ENCODE measurements around the gene DYNLT5. TPM values are rescaled to one million over a fixed set of nuclear protein-coding genes. Genes with fewer than 3 reads are reported as not detected.
"Not testable (repeated sequence)": the region's sequence is repeated elsewhere in the genome, so short reads cannot be mapped to it uniquely, and the experiment has no call there.

DYNLT5 gene, protein sequence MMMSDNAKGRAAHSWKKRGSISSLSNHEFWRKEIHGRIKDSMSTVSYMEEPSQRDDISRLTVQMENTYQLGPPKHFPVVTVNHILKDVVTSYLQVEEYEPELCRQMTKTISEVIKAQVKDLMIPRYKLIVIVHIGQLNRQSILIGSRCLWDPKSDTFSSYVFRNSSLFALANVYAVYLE
- total RNA-seq (2014; rRNA removed; shearing (Covaris generic)) = 0.18 and 0.42 TPM in 2 replicates

DNA sequence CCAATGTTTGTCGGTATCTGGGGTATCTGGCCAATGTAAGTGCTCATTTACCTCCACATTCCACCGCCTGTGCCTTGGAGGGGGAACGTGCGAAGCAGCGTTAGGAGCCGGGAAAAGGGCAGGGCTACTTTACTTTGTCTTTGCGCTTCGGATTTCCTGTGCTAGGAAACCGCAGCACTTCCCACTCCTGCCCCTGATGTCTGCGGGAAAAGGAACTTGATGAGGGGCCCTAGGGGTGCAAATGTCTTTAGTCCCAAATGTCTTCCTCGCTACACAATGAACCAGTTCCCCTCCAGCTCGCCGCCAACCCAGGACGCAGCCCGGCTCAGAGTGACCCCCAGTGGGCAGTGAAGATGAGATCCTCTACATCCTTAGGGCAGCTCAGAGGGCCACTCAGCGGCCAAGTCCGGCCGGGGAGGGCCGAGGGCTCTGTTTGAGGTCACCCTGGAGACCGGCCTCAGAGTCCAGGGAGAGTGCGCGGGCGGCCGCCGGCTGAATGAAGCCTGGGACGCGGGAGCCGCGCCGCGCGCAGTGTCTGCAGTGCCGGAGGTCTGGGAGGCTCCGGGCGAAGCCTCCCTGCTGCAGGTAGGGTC, at the start of gene DYNLT5:
TSS of gene DYNLT5 (plus strand) at position 460 of the 593 bp plus-strand sequence. CDS start 2,200 bp downstream, outside the sequence.
- peak within 1 kb of the TSS; percentile 56 for H3K4me3 ChIP-seq (ENCODE audit: insufficient read depth, low read depth, low read length)
- no peaks in the 10 kb centered on the region for H3K36me3 ChIP-seq (replicated peaks; ENCODE audit: control insufficient read depth, insufficient read depth, low read length)
- peaks cover 21% of the 10 kb centered on the region for H3K27me3 ChIP-seq (ENCODE audit: control insufficient read depth, insufficient read depth, low read length)
- DNase-seq = peak; percentile 67

DNA sequence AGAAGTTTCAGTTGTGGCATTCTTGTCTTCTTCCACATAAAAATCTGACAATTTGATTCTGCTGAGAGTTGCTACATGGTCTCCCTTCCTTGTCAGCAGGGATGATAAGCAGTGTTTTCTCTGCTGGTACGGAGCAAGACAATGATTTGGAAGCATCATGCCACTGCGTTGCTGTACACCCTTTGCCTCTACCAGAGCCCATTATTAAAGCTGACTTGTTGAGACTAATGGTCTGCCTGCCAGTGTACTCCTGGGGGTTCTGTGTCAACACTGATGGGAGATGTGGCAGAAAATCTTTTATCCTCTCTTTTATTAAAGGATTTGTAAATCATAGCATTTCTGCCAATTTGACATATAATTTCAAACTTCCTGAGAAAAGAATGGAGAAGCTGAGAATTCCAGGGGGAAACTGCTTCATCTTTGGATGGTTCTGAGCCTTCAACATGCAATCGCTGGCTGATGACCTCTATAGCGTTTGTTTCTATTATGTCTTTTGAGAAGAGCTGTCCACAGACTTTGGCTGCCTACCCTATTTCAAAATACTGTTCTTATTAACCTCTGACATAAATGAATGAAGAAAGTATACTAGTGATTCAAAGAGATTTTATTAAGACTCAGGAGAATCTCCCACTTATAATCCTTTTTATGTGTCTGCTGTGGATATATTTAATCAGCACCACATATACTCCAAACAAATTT, 47.9 kb upstream of the DYNLT5 start:
- no peak overlapping the region for H3K4me3 ChIP-seq (ENCODE audit: insufficient read depth, low read depth, low read length)
- no peak for DNase-seq
- H3K27me3 ChIP-seq (ENCODE audit: control insufficient read depth, insufficient read depth, low read length) = no peaks in the 10 kb centered on the region
- no peaks in the 10 kb centered on the region for H3K36me3 ChIP-seq (replicated peaks; ENCODE audit: control insufficient read depth, insufficient read depth, low read length)

DNA sequence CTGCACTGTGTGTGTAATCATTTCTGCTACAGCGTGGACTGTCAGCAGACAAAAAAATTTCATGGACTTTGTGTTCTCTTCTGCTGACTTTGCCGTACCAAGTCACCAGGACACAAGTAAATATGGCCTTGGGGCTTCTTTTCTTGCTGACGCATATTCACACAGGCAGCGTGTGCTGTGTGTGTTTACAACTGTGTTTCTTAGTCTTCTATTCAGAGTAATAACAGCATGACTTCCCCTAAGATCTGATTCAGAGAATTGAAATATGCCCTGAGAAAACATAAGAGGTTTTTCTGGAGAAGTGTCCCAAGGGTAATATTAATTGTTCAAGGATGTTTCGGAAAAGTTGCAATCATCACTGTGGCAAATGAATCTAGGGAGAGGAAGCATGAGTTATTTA, 47.1 kb upstream of the DYNLT5 start:
- no peak for DNase-seq
- H3K4me3 ChIP-seq (ENCODE audit: insufficient read depth, low read depth, low read length) = no peak overlapping the region
- H3K27me3 ChIP-seq (ENCODE audit: control insufficient read depth, insufficient read depth, low read length) = no peaks in the 10 kb centered on the region
- H3K36me3 ChIP-seq (replicated peaks; ENCODE audit: control insufficient read depth, insufficient read depth, low read length) = no peaks in the 10 kb centered on the region

DNA sequence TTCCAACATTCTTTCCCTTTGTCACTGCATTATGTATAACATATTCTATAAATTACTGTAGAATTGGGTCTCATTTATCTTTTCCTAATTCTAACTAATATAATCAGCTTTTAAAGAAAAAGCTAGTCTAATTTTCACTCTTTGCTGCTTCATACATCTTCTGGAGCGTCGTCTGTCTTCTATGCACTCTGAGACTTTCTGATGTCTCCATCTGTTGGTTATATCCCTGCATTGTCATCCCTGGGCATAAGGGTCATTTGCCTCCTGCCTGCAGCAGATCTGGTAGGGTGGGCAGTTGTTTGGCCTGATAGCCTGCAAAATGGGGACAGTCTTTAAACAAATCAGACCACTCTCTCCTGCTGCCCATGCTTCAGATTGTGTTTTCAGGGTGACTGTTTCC, 40.8 kb upstream of the DYNLT5 start:
- Histone ChIP-seq H3K36me3 (replicated peaks; ENCODE audit: control insufficient read depth, insufficient read depth, low read length) (no peaks in the 10 kb centered on the region), H3K27me3 (ENCODE audit: control insufficient read depth, insufficient read depth, low read length) (no peaks in the 10 kb centered on the region), H3K4me3 (ENCODE audit: insufficient read depth, low read depth, low read length) (no peak overlapping the region)
- DNase-seq = no peak

DNA sequence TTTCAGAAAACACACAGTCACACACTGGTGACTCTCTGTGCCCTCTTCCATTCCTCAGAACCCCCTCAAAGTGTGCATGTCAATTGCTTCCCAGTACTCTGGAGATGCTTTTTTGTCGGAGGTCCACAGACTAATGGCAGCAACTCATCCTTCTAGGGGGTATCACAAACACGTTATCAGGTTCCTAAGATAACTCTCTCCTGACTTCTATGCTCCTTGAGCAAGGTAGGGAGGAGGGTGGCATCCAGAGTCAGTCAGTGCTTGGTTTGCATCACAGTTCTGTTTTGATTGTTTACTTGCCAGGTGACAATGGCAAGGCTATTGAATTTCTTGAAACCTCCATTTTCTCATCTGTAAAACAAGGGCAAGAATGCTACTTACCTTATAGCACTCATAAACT, 39.4 kb upstream of the DYNLT5 start:
- H3K27me3 ChIP-seq (ENCODE audit: control insufficient read depth, insufficient read depth, low read length) = no peaks in the 10 kb centered on the region

DNA sequence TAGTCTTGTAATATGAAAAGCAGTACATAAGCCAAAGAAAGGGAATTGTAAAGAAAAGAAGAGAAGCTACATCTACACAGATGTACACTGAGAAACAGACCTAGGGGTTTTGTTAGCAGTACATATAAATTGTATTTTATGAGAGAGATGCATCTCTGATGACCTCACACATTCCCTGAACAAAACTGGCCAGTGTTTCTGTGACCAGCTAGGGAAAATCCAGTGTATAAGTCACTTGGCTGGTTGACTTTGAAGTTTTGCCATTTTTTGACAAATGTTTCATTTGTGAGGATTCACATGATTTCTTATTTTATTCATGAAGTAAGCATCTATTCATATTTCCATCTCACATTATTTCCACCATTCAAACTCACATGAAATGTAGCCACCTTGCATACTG, 28.3 kb upstream of the DYNLT5 start:
- Histone ChIP-seq H3K27me3 (ENCODE audit: control insufficient read depth, insufficient read depth, low read length) (no peaks in the 10 kb centered on the region), H3K36me3 (replicated peaks; ENCODE audit: control insufficient read depth, insufficient read depth, low read length) (no peaks in the 10 kb centered on the region), H3K4me3 (ENCODE audit: insufficient read depth, low read depth, low read length) (no peak overlapping the region)
- no peak for DNase-seq

More for the DNA sequence above, 39.4 kb upstream of the DYNLT5 start:
- no peak overlapping the region for H3K4me3 ChIP-seq (ENCODE audit: insufficient read depth, low read depth, low read length)
- no peak for DNase-seq
- H3K36me3 ChIP-seq (replicated peaks; ENCODE audit: control insufficient read depth, insufficient read depth, low read length) = no peaks in the 10 kb centered on the region

DNA sequence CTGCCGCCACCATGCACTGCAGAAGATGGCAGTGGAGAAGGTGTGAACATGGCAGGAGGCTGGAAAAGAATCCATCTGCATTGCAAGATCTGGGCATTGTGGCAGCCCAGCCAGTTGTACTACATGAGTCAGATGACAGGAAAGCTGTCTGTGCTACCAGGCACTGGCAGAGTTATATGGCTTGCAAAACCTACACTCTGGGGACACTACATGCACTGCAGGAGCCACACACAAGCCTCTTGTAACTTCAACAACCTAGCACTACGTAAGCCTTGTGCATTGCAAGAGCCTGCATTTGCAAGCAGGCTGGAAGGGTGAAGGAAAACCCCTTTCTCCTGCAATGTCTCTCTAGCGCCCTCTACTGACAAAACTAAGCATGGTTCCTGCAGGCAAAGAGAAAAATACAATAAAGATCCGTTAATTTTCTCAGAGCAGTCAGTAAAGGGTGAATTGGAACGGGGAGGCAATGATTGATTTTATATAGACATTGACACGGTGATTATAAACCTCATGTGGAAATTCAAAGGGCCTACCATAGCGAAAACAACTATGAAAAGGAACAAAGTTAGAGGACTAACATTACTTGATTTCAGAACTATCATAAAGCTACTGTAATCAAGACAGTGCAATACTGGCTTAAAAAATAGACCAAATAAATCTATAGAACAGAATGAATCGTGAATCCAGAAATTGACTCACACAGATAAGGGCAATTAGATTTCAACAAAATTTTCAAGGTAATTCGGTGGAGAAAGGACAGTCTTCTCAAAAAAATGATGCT, 26.2 kb upstream of the DYNLT5 start:
- no peak for DNase-seq
- Histone ChIP-seq H3K27me3 (ENCODE audit: control insufficient read depth, insufficient read depth, low read length) (no peaks in the 10 kb centered on the region), H3K36me3 (replicated peaks; ENCODE audit: control insufficient read depth, insufficient read depth, low read length) (no peaks in the 10 kb centered on the region), H3K4me3 (ENCODE audit: insufficient read depth, low read depth, low read length) (no peak overlapping the region)

DNA sequence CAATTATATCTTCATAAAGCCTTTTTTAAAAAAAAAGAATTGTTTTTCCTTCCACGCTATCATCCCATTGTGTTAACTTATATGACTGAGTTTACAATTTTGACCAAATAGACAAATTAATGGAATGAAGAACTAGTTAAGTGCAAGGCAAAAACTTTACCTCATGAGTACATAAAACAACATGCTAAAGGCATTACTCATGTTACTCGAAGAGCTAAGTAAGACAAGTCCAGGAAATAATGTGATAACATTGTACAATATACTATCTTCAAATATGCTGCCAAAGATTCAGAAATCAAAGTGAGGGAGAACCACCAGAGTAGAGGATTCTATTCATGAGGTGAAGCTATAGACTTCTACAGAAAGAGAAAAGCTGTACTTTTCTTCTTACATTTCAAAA, 24.2 kb upstream of the DYNLT5 start:
- no peaks in the 10 kb centered on the region for H3K27me3 ChIP-seq (ENCODE audit: control insufficient read depth, insufficient read depth, low read length)
- H3K36me3 ChIP-seq (replicated peaks; ENCODE audit: control insufficient read depth, insufficient read depth, low read length) = no peaks in the 10 kb centered on the region
- no peak for DNase-seq
- H3K4me3 ChIP-seq (ENCODE audit: insufficient read depth, low read depth, low read length) = no peak overlapping the region

DNA sequence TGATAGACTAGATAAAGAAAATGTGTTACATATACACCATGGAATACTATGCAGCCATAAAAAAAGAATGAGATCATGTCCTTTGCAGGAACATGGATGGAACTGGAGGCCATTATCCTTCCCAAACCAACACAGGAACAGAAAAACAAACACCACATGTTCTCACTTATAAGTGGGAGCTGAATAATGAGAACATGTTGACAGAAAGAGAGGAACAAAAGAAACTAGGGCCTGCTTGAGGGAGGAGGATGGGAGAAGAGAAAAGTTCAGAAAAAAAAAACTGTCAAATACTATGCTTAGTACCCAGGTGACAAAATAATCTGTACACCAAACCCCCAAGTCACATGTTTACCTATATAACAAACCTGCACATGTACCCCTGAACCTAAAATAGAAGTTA, 23.5 kb upstream of the DYNLT5 start:
- not testable (repeated sequence) for H3K4me3 ChIP-seq (ENCODE audit: insufficient read depth, low read depth, low read length); H3K36me3 ChIP-seq (replicated peaks; ENCODE audit: control insufficient read depth, insufficient read depth, low read length)

DNA sequence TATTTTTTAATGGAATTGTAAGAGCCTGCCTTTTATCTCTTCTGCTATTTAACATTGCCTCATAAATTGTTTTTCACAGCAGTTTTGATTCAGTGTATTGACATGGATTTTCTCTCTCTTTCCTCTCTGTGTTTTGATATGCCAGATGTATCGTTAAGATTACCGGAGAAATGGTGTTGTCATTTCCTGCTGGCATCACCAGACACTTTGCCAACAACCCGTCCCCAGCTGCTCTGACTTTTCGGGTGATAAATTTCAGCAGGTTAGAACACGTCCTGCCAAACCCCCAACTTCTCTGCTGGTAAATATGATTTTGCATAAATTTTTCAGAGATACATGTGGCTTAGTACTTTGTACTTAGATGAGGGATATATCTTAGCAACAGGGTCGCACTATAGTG, 23.1 kb upstream of the DYNLT5 start:
- Histone ChIP-seq H3K27me3 (ENCODE audit: control insufficient read depth, insufficient read depth, low read length) (no peaks in the 10 kb centered on the region), H3K36me3 (replicated peaks; ENCODE audit: control insufficient read depth, insufficient read depth, low read length) (no peaks in the 10 kb centered on the region), H3K4me3 (ENCODE audit: insufficient read depth, low read depth, low read length) (no peak overlapping the region)
- no peak for DNase-seq

More for the DNA sequence above, 23.5 kb upstream of the DYNLT5 start:
- H3K27me3 ChIP-seq (ENCODE audit: control insufficient read depth, insufficient read depth, low read length); DNase-seq: not testable (repeated sequence)

DNA sequence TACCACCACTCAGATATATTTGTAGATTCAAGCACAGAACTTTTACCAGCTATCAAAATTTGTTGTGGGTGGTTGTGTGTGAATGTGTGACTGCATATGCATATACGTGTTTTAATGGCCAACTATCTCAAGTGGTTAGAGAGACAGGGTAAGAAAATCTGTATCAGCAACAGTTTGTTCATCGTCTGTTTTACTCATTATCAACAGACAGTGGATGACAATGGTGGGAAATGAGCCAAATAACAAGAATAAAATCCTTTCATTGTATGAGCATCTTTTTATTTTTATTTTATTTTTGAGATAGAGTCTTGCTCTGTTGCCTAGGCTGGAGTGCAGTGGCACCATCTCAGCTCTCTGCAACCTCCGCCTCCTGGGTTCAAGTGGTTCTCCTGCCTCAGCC, 22.7 kb upstream of the DYNLT5 start:
- no peak for DNase-seq
- H3K27me3 ChIP-seq (ENCODE audit: control insufficient read depth, insufficient read depth, low read length) = no peaks in the 10 kb centered on the region
- no peaks in the 10 kb centered on the region for H3K36me3 ChIP-seq (replicated peaks; ENCODE audit: control insufficient read depth, insufficient read depth, low read length)
- no peak overlapping the region for H3K4me3 ChIP-seq (ENCODE audit: insufficient read depth, low read depth, low read length)

DNA sequence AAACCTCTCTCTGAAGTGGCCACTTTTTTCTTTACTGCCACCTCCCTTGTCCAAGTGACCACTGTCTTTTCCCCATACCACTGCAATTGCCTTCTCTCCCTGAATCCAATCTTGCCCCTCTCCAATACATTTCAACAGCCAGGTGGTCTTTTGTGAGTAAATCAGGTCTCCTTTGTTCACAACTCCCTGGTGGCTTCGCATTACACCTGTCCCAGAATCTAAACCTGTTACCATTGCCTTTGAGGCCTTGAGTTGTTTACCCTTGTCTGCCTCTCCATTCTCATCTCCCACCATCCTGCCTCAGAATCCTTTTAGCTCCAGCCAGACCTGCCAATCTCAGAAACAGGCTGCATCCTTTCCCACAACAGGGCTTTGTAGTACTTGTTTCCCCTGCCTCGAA, 21.8 kb upstream of the DYNLT5 start:
- no peaks in the 10 kb centered on the region for H3K36me3 ChIP-seq (replicated peaks; ENCODE audit: control insufficient read depth, insufficient read depth, low read length)
- no peak overlapping the region for H3K4me3 ChIP-seq (ENCODE audit: insufficient read depth, low read depth, low read length)
- no peaks in the 10 kb centered on the region for H3K27me3 ChIP-seq (ENCODE audit: control insufficient read depth, insufficient read depth, low read length)
- no peak for DNase-seq

DNA sequence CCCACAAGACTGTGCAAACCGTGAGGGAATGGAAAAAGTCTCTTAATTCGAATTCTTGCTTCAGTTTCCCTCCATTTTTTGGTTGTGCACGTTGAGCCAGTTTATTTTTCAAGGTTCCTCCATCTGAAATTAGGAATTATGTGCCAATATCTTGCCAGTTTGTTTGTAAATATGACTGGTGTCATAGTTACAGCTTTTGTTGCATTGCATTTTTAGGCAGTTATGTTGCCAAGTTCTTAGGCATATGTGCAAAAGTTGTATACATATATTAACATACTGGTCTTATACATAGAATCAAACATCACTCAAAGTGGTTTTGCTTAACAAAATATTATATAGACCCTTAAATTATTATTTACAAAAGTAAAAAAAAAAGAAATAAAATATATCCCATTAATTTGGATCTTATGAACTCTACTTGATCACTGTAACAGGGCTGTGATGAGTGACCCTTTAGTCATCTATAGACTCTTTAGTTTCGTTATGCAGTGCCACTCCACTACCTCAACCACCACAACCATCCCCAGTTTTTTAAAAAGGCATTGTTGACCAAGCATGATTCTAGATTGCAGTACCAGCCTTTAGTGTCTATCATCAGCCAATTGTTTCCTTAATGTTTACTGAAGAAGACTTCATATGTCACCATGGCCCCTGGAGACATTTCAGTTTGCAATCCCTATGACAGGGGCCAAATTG, 20.9 kb upstream of the DYNLT5 start:
- DNase-seq = no peak
- H3K36me3 ChIP-seq (replicated peaks; ENCODE audit: control insufficient read depth, insufficient read depth, low read length) = no peaks in the 10 kb centered on the region
- H3K4me3 ChIP-seq (ENCODE audit: insufficient read depth, low read depth, low read length) = no peak overlapping the region
- H3K27me3 ChIP-seq (ENCODE audit: control insufficient read depth, insufficient read depth, low read length) = no peaks in the 10 kb centered on the region

DNA sequence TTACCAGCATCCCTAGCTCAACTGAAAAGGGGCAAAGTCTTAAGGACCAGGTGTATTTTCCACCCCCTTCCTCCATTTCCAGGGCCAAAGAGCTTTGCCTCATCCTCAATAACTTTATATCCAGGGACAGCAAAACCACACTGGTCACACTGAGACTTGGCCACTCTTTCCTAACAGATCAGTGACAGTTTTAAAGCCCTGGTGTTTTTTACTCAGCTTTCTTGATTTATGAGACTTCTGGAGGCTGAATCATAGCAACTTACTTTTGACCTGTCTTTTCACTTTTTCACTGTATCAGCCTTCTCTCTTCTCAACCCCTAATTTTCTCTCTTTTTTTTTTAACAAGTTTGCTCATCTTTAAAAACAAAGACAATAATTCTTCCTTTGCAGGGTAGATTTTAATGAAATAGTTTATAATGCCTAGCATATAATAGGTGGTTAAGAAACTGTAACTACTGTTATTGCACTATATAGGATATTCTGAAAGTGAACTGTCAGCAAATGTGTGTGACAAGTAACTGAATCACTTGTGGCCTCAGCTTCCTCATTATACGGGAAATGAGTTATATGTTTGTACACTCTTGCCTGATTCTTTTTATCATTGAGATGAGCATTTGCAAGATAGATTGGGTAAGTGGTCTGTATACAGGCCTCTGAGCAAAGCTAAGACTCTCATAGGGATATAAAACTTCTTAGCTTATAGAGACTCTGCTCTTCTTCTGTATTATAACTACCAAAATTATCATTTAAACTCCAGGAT, 19.7 kb upstream of the DYNLT5 start:
- no peak for DNase-seq
- no peaks in the 10 kb centered on the region for H3K36me3 ChIP-seq (replicated peaks; ENCODE audit: control insufficient read depth, insufficient read depth, low read length)
- no peaks in the 10 kb centered on the region for H3K27me3 ChIP-seq (ENCODE audit: control insufficient read depth, insufficient read depth, low read length)
- H3K4me3 ChIP-seq (ENCODE audit: insufficient read depth, low read depth, low read length) = no peak overlapping the region

Data from H7 (cell line).